Kidney glomerular epithelial cell (primary cell): ENCODE data around the gene PEA15.

Source experiments
- DNase-seq: peaks from one replicate; lab custom pipeline; 2025; lab: John Stamatoyannopoulos, UW

The PEA15 gene

GRCh38 chr1:160205242-160206035 is at the start of gene PEA15:
Gene PEA15 (plus strand): TSS chr1:160205384. CDS start chr1:160211545, 6,161 bp downstream.
- DNase-seq: no peak

- DNase-seq: no peak
These were observed 48.8 kb upstream of the PEA15 start for GRCh38 chr1:160156361-160156760.

GRCh38 chr1:160157174-160157573 is 48.0 kb upstream of the PEA15 start:
- DNase-seq: no peak

- DNase-seq: no peak
These were observed 47.2 kb upstream of the PEA15 start for GRCh38 chr1:160158031-160158430.

- no peak for DNase-seq
These were observed 46.6 kb upstream of the PEA15 start for GRCh38 chr1:160158534-160158933.

- no peak for DNase-seq
These were observed 45.3 kb upstream of the PEA15 start for GRCh38 chr1:160159846-160160245.

GRCh38 chr1:160161965-160162705 is 43.0 kb upstream of the PEA15 start:
- no peak for DNase-seq

GRCh38 chr1:160162931-160163330 is 42.3 kb upstream of the PEA15 start:
- DNase-seq: no peak

GRCh38 chr1:160163615-160164014 is 41.6 kb upstream of the PEA15 start:
- DNase-seq: no peak

GRCh38 chr1:160164121-160164520 is 41.1 kb upstream of the PEA15 start:
- DNase-seq: no peak

- no peak for DNase-seq
These were observed 38.9 kb upstream of the PEA15 start for GRCh38 chr1:160166166-160166868.

- DNase-seq: no peak
These were observed 38.1 kb upstream of the PEA15 start for GRCh38 chr1:160167056-160167455.

GRCh38 chr1:160167580-160167979 is 37.6 kb upstream of the PEA15 start:
- DNase-seq: no peak

GRCh38 chr1:160168016-160168415 is 37.2 kb upstream of the PEA15 start:
- DNase-seq: no peak

GRCh38 chr1:160168609-160169369 is 36.4 kb upstream of the PEA15 start:
- no peak for DNase-seq

- no peak for DNase-seq
These were observed 35.4 kb upstream of the PEA15 start for GRCh38 chr1:160169553-160170399.

GRCh38 chr1:160171354-160171753 is 33.8 kb upstream of the PEA15 start:
- peak; percentile 16 for DNase-seq

GRCh38 chr1:160171980-160172379 is 33.2 kb upstream of the PEA15 start:
- no peak for DNase-seq

- DNase-seq: no peak
These were observed 28.0 kb upstream of the PEA15 start for GRCh38 chr1:160177231-160177630.

GRCh38 chr1:160177667-160178066 is 27.5 kb upstream of the PEA15 start:
- no peak for DNase-seq

- DNase-seq: no peak
These were observed 26.5 kb upstream of the PEA15 start for GRCh38 chr1:160178731-160179130.
